OCI-M2 (cell line): ENCODE results near the gene TLX2.

Experiments
- DNase-seq: peaks from one replicate; lab custom pipeline; 2025; ENCODE audit not compliant: unreplicated experiment; lab: John Stamatoyannopoulos, UW

Gene TLX2

DNA sequence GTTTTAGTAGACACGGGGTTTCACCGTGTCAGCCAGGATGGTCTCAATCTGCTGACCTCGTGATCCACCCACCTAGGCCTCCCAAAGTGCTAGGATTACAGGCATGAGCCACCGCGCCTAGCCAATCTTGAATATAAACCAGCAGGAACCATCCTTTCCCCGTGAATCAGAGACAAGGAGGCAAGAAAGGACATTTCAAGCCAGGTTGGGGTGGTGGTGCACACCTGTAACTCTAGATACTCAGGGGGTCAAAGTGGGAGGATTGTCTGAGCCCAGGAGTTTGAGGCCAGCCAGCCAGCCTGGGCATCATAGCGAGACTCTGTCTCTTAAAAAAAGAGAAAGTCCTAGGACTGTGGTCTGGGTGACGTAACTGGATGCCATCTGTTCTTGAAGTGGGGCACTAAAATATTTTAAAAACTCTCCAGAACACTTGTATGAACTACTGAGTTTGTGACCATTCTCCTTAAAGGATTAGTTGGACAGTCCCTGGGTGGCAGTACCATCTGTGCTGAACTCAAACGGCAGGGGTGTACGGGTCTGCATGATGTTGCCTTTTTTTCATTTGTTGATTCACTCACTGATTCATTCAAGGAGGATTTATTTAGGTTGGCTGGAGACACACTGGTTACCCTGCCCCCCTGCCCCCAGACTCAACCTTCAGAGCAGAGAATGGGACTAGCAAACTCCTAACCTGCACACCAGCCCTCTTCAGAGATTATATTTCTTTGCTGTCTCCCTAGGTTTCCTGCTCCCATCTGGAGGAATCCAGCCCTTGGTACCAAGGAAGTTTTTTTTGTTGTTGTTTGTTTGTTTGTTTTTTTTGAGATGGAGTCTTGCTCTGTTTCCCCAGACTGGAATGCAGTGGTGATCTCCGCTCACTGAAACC is 2.9 kb upstream of the TLX2 start:
- no peak for DNase-seq

GRCh38 chr2:74512744-74513604 is 1.3 kb upstream of the TLX2 start:
- DNase-seq, result no peak

DNA sequence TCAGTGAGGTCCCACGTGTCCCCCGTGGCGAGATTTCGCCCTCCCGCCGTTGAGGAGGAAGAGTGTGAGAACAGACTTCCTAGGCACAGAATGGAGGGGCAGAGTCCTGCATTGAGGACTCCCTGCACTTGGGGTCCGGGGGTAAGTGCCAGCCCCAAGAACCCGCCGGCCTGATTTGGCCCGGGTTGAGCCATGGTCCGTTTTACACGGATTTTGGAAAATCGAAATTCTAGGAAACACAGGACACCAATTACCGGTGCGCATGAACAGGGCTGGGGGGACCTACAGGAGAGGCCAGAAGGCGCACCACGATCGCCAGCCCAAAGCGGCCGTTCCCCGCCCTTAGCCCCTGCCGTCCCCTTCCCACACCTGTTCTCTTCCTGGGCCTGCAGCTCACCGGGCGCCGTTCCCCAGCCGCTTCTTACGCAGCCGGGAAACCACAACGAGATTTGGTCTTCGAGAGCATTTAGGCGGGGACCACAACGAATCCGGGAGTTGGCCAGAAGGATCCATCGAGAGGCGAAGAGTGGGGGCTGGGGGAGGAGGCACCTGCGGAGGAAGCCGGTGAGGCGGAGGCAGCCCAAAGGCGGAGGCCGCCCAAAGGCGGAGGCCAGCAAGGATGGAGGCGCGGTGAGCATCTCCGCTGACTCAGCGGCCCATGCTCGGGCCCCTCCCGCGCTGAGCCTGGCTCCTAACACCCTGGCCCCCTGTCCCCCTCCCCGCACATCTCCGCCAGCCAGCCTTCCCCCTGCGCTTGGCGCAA is 464 bp upstream of the TLX2 start:
- no peak for DNase-seq

GRCh38 chr2:74515271-74515980 is 1.2 kb downstream of the TLX2 start:
- no peak for DNase-seq

DNA sequence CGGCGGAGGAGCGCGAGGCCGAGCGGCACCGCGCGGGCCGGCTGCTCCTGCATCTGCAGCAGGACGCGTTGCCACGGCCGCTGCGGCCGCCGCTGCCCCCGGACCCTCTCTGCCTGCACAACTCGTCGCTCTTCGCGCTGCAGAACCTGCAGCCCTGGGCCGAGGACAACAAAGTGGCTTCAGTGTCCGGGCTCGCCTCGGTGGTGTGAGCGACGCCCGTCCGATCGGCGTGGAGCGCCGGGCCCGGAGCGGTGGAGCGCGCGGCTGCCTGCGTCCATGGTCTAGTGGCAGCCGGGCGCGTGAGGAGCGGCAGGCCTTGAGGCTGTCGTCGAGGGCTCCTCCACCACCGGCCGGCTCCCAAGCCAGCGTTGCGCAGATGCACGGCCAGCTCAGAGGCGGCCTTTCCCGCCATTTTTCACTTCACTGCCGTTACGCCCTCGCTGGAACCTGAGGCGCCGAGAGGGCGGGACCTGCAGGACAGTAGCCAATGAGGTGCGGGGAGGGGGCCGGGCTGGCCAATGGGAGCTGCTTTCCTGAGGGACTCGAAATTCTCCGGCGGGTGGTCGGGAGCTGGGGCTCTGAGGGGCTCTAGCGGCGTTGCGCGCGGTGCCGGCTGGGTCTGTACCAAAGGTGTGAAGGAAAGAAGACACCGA is 1.9 kb downstream of the TLX2 start:
- DNase-seq, result no peak

DNA sequence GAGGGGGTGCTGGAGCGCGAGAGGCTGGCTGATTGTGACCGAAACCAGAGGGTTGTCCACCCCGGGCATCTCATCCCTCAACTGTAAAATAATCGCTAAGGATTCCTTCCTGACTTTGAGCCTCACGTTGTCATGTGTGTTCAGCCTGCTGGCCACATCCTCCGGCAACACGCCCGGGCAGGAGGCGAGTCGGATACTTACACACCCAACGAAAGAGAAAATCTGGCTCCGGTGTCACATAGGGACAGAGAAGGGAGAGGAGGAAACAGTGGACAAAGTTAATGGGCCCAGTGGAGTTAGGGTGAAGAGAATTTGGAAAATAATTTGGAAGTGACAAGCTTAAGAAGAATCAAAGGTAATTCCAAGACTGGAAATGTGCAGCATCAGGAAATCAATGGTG is 2.4 kb downstream of the TLX2 start:
- DNase-seq, result no peak

GRCh38 chr2:74522516-74522915 is 8.3 kb downstream of the TLX2 start:
- no peak for DNase-seq

DNA sequence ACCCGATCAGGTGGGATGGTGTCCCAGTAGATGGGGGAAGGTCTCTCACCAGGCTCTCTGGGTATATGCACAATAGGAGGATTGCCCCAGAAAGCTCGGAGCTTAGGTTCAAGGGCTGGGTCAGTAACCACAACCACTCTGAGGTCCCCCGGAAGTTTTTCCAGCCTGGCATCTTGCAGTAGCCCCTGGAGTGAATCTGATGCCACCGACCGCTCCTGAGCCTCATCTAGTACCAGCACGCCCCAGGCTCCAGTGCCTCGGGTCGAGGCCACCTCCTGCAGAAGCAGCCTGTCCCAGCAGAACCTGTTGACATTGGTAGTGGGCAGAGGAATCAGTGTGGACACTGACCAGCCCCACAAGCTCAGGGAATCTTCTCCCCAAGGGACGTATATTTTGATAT is 9.8 kb downstream of the TLX2 start:
- no peak for DNase-seq

- no peak for DNase-seq
Observed at GRCh38 chr2:74524955-74525716, 10.9 kb downstream of the TLX2 start.

DNA sequence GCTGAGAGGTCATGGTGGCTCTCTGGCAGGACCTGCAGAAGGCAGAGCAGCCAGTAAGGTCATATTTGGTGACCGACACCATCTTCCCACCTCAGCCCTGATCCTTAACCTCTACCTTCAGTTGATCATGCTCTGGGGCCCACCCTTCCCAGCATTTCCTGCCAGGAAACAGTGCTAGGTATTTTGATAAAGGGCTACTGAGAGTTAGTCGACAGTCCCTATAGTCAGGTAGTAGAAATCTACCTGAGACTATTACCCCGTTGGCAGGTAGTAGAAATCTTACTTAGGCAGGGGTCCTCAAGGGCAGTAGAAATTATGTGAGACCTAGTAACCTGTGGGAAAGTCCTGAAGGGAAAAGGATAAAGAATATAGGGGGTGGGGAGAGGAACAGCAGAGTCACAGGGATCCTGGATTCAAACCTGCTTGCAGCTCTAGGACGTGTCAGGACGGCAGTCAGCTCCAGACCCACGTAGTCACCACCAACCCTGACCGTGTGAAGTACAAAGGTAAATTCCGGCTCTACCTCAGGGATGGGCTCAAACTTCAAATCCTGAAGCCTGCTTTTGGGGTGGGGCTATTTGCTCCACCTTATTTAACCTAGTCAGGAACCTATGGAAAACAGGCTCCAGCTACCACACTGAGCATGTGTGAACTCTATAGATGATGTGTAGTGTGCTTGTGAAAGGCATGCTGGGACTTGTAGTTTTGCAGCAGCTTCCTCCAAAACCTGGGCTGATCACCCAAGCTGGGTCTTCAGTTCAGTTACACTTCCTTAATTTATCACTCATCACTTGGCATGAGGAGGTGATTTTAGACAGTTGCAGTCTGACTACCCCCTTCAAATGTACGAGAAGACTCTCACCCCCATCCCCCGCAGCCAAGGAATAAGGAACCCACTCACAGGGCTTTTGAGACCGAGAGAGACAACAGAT is 11.7 kb downstream of the TLX2 start, which contains the start of gene DQX1:
DQX1 (minus strand) TSS at position 515 of the 932 bp plus-strand sequence; CDS start at position 13, 502 bp downstream.
- DNase-seq, result no peak

GRCh38 chr2:74526649-74527230 is 12.5 kb downstream of the TLX2 start:
- no peak for DNase-seq

DNA sequence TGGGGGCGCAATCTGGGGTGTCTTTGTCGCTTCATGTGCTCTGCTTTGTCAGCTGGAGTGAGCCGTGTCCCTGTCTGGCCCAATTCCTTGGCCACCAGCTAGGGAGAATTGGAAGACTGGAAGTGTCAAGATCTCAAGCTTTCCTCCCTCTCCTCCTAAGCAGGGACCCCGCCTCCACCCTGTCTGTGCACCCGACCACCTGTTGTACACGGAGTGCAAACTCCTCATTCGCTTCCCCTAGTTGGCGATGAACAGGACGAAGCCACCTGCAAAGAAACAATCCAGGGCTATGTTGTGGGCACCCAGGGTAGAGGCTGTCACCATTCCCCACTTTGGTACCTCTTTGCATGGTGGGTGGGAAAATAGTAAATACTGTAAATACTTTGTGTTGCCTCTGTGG is 13.5 kb downstream of the TLX2 start:
- no peak for DNase-seq

GRCh38 chr2:74528600-74529356 is 14.5 kb downstream of the TLX2 start:
- DNase-seq, result no peak

- DNase-seq, result peak; percentile 62
Observed at GRCh38 chr2:74529357-74530238, 15.3 kb downstream of the TLX2 start, which contains the start of the genes AUP1 and HTRA2. Gene AUP1, minus strand, starts transcription at chr2:74529706. Its CDS starts 77 bp downstream, at chr2:74529629. Gene HTRA2, plus strand, starts transcription at chr2:74529933. Its CDS starts 74 bp downstream, at chr2:74530007.

- DNase-seq, result no peak
Observed at GRCh38 chr2:74530239-74531187, 16.3 kb downstream of the TLX2 start.
